HG03521 (cell line): ENCODE results near the gene KIF12.
"Not testable (repeated sequence)": the region's sequence is repeated elsewhere in the genome, so short reads cannot be mapped to it uniquely, and the experiment has no call there.

Experiments used
- ATAC-seq: cut with Tn5 transposase; IDR thresholded peaks from one replicate; pipeline ENCODE4 v1.9.1; 2021; ENCODE audit warnings: mild to moderate bottlenecking, moderate library complexity; ENCODE audit not compliant: unreplicated experiment

Gene KIF12

DNA sequence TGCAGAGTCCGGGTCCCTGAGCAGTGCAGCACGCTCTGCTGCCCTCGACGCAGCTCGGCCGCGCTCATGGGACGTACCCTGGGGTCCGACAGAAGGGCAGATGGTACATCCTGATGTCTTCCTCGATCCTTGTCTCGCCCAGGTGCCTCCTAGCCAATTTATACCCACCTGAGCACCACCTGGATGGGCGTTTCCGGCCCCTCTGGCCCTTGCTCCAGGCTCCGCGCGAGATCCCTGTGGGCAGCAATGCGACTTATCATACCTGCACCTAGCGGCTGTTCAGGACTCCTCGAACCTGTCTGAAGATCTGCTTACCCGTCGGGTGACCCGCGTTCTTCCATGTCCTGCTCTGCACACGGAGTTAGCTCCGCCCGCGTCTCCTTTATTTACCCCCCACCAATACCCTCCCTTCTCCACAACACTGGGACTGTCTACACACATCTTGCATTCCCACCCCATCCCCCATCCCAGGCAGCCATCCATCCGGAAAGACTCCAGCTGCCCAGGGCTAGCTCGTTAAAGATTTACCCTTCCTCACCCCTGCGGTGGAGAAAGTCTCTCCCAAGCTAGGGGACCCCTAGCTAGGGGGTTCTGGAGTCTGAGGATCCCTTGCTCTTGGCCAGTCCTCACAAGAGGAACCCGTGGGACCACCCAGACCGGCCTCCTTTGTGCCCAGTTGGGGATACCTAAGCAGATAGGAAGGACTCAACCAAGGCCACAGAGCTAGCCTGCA is at the start of gene KIF12:
TSS of gene KIF12 (minus strand) at position 357 of the 733 bp plus-strand sequence. CDS start at position 341, 16 bp downstream.
- ATAC-seq = no peak

DNA sequence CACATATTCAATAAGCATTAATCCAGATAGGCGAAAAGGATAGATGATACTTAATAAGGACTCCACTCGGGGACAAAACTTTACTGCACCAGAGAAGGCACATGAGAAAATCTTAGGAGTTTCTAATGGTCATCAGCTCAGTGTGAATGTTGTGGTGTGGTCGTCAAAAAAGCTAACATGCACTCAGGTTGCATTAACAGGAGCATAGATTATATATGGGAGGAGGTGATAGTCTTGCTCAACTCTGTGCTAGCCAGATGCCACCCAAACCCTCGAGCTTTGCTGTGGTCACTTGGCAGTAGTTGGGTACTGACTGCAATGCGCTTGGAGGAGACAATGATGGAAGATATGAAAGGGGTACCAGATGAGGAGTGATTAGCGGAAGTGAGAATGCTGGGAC is 47.6 kb upstream of the KIF12 start:
- no peak for ATAC-seq

DNA sequence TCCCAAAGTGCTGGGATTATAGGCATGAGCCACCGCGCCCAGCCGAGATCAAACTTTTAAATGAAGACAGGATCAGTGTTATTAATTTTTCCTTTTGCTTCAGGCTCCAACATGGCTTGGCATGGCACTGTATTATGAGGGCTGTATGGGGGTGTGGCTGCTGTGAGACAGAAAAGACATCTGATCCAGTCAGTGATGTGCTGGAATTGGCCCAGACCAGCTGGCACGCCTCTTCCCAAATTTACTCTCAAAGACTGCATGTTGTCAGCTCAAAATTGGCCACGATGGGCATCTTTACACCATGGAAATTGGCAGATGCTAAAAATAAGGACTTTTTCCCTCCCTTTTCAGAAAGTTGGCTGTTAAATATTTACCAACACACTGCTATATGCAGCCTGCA is 44.1 kb upstream of the KIF12 start:
- no peak for ATAC-seq

DNA sequence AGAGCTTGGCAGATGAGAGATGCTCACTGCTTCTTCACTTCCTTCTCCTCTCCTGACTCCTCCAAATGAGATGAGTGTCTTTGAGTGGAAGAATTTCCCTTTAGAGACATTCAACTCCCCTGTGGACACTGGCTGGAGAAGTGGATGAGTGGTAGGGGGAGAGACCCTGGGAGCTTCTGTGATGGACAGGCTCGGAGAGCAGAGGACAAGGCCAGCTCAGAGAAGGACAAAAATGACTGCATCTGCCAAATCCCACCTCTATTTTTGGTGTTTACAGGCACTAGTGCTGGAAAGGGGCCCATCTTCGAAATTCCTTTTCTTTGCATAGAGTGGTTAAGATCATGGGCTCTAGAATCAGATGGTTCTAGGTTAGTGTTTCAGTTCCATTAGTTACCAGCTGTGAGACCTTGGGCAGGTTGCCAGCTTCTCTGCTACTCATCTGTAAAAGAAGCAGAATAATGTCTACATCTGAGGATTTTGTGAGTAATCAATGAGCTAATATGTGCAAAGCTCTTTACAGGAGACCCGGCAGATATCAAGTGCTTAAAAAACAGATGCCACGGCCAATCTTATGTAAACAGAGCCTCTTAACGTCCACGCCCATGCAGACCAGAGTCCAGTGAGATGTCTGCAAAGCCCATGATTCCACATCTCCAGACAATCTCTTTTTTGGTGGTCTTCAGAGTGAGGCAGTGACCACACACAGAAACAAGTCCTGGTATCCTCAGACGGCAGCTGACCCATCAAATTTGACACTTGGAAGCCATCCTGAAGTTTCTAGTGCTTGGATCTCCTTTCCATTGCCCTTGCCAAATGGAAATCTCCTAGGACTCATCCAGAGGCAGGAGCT is 42.7 kb upstream of the KIF12 start:
- ATAC-seq = no peak

DNA sequence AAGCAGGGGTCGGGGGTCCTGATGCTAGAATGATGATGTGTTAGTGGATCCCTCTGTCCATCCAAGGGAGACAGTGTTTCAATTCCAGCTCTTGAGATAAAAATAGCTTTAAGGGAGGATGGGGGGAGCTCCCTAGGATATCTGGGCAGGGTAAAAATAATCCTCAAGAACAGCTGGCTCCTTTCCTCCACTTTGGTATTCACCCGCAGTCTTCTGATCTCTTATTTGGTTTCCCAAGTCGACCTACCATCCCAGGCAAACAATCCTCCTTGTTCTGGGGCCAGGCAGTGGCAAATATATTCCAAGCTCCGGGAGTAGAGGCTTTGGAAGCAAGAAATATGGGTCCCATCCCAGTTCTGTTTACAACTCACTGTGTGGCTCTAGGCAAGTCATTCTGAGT is 41.8 kb upstream of the KIF12 start:
- ATAC-seq = no peak

DNA sequence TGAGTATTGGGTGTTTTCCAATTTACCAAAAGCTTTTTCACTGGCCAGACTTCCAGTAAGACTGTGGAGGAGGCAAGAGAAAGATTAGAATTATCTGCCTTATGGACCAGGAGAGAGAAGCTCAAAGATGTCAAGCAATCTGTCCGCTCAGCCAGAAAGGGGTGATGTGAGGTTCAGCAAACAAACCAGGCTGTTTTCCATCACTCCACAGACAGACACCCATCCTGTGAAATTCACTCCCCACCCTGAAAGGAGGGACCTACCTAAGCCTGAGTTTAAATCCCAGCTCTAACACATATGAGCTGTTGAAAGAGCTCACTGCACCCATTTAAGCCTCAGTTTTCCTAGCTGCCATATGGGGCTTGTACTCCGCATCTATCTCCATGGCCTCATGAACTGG is 41.3 kb upstream of the KIF12 start:
- no peak for ATAC-seq

DNA sequence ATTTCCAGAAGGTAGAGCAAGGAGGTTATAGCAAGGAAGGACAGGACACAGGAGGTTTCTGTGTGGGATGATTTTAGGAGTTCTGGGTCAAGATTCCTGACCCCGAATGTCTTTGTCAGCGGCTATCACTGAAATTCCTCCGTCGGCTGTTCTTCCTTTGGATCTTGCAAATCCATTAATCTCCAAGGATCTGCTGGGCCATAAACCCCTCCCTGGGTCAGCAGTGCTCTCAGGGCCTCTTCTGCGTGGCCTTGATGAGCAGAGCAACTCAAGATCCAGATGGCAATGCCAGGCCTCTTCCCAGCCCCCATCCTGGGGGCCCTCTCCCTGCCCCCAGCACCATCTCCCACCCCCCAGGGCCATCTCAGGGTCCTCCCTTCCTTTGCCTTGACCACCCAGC is 40.0 kb upstream of the KIF12 start:
- no peak for ATAC-seq

DNA sequence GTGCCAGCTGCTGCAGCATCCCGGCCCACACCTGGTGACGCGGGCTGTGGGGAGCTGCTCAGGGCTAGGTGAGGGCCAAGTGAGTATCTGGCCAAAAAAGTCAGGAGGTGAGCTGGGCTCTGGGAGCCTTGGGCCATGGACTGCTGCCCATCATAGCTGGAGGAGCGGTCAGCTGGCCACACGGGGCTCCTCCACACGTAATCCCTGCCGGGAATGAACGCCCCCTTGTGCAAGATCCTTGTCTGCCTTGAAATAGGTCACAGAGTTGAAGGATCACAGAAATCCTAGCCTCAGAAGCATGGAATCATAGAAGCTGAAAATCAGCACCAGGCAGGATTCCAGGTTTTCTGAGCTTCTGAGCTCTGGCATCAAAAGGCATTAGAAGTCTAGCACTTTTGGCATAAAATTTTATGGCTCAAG is 39.5 kb upstream of the KIF12 start:
- no peak for ATAC-seq

DNA sequence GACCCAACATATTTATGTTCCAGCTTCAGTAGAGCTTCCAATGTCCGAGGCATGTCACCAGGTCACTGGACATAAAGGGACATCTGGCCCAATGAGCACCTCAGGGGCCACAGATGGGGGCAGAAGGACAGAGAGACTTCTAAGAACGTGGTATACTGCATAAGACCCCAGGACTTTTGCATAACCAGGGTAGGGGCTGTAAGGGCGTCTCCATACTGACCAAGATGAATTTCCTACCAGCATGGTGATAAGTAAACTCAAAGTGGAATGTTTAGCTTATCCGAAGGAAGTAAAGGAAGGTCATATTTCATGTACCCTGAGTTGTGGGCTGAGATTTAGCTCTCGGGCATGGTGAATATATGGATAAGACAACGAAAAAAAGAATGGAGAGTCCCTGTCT is 38.7 kb upstream of the KIF12 start:
- ATAC-seq = no peak

DNA sequence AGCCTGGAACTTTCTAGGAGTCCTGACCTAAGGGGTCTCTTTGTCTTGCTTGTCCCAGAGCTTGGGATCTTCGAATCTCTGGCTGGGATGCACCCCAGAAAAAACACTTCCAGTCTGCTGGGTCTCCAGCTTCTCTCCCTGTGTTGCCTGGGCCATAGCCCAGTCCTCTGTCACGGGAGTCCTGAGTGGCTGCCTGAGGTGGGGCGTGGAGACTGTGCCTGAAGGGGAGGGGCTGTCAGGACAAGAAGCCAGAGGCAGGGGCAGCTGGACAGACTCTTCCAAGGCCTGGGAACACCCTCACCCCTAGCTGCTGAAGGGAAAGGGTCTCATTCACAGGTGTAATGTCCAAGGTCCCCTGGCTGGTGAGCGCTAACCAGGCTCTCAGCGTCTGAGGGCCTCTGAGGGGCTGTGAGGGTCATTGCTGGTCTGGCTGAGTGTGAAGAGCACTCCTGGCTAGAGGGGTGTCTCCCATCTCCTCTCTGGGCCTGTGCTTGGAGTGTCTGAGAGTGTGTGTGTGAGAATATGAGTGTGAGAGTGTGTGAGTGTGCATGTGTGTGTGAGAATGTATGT is 35.8 kb upstream of the KIF12 start:
- no peak for ATAC-seq

DNA sequence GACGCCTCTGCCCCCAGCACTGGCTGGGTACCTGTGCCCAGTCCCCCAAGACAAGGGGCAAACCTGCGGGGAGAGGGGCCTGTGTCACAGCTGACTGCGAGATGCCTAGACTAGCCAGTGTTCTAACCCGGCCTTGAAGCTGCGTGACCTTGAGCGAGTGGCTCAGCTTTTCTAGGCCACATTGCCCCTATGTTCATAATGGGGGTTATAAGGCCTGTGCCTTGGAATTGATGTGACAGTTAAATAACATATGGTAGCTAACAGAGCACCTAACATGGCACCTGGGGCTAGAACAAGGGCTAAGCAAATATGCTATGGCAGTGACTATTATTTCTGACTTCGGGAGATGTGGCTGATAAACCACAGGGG is 33.4 kb upstream of the KIF12 start:
- no peak for ATAC-seq

DNA sequence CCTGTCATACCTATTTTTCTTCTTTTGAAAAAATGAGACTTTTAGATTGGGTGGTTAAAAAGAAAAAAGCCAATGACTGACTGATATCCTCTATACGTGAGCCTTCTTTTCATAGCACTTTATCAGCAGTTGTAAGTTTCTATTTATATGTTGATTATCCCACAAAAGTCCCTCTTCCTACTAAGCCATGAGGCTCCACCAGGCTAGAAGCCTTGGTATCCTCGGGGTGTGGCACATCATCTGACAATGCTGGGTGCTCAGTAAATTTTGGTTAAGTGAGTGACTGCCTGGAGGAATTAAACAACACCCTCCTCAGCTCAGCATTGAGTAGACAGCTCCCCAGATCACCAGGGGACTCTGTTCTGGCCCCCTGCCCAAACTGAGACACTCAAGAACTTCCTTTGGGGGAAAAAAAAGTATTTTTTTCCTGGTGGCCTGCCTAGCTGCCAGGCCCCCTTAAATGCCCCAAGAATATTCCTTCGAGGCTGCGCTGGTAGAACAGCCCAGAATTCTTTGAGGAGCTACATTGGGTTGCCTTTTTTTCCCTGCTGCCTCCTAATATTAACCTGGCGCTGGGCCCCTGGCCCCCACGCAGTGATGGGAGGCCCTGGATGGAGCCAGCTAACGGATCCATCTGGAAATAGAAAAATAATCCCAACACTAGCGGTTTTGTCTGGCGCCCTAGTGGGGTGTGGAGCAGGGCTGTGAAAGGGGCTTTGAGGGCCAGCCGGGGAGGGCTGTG is 32.9 kb upstream of the KIF12 start:
- ATAC-seq = no peak

DNA sequence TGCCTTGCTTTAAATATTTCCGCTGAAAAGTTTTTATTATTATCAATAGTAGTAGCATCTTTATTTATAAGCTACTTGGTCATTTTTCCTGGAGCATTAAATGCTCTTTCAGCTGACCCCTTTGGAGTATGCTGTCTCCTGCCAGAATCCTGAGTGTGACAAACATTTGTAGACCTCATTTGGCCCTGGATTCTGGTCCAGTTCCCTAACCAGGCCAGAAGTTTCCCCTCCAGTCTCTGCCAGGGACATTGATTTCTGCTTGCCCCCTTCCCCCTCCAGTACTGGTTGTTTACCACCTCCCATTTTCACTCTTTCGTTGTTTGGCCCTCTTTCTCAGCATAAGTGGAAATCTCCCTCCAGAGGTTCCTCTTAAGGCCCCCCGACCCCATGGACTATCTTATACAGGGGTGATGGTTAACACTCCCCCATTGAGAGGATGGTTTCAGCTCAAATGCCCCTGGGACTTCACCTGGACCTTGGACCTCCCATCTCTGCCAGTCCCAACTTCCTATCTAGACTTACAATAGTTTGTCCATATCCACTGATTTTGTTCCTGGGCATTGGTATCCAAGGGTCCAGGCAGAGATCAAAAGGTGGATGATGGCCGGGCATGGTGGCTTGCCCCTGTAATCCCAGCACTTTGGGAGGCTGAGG is 31.7 kb upstream of the KIF12 start:
- ATAC-seq = no peak

DNA sequence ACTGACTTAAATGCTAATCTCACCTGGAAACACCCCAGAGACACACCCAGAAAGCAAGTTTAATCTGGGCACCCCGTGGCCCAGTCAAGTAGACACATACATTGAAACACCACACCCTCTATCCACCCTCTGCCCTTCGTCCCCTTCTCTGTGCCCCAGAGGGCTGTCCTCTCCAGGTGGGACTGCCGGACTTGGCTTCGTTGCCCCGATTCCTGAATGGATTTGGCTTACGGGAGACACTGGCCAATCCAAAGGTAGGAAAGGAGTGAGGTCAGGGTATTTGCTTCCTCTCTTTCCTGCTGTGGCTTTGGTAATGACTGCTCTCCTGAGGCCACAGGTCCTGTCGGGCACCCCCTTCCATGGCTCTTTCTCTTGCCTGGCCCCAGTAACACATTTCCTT is 31.0 kb upstream of the KIF12 start:
- ATAC-seq = no peak

DNA sequence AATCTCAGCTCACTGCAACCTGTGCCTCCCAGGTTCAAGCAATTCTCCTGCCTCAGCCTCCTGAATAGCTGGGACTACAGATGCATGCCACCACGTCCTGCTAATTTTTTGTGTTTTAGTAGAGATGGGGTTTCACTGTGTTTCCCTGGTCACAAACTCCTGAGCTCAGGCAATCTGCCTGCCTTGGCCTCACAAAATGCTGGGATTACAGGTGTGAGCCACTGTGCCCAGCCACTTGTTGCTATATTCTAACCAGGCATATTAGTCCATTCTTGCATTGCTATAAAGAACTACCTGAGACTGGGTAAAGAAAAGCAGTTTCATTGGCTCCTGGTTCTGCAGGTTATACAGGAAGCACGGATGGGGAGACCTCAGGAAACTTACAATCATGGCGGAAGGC is 29.7 kb upstream of the KIF12 start:
- not testable (repeated sequence) for ATAC-seq

DNA sequence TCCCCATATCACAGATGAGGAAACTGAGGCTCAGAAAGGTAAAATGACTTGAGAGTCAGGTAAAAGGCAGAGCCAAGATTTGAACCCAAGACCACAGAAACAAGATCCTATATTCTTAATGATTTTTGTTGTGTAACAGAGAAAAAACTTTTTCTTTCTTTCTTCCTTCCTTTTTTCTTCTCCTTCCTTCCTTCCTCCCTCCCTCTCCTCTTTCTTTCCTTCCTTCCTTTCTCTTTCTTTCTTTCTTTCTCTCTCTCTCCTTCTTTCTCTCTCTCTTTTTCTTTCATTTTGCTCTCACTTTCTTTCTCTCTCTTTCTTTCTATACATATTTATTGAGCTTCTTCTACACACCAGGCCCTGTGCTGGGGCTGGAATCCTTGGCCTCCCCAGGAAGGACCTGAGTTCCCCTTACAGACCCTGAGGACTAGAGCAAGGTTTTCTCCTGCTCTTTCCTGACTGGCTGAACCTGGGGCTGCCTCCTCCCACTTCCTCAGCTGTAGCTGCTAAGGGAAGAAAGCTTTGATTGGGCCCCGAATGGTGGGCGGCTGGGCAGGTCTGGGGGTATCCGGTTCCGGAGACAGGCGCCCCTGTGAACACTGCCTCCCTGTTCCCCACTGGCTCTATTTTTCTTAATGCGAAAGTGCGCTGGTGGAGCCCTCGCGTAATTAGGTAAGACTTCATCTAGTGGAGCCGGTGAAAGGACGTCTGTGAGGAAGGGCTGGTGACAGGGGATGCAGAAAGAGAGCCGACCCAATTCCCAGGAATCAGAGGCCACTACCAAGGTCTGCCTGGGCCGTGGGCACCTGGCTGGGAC is 27.4 kb upstream of the KIF12 start:
- ATAC-seq = no peak

DNA sequence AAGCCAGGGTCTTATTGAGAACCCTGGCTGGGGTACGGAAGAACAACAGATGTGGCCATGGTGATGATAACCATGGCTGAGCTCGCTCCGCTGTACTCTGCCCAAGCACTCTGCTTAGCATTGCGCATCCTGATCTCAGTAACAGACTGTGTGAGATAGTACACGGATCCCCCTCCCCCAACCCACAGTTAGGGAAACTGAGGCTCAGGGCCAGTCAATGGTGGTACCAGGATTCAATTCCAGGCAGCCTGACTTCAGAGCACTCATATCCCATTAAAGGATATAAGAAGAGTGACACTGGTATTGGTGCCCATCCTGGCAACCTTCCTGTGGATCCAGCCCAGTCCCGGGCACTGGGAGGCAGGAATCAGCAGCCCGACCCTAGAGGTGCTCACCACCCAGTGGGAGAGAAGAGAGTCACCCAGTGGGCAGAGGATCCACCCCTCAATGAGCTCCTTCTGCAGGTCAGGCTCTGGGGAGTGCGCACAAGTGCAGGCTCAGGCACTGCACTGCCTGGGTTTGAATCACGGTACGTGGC is 26.5 kb upstream of the KIF12 start:
- ATAC-seq = no peak

DNA sequence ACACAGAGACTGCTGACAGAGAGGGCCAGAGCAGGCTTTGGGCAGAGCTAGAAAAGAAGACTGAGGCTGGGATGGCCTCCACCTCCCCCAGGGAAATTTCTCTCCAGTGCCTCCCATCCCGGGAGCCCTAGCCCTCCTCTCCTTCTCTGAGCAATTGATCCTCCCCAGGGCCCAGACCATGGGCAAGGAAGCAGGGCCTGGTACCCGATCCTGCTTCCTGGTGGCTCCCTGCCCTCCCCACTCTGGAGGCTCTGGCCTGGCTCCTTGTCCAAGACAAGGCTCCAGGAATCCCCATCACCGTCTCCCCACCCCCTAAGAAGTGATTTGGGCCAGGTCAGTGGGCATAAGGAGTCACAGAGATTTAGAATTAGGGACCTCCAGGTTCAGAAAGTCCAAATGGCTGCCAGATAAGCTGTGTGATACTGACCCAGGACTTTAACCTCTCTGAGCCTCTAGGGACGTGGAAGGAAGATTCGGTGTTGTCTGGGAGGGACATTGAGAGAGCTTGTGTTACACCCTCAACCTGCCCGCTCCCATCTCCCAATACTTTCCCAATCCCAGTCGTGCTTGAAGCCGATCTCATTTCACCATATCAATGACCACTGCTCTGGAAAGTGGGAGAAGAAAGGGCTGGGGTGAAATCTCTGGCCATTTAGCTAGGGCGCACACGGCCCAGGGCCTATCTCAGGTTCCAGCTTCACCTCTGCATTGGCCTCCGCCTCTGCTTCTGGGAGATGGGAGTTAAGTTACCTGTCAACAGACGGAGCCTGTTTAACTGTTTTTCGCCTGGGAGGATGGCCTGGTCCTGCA is 25.8 kb upstream of the KIF12 start:
- ATAC-seq = no peak

DNA sequence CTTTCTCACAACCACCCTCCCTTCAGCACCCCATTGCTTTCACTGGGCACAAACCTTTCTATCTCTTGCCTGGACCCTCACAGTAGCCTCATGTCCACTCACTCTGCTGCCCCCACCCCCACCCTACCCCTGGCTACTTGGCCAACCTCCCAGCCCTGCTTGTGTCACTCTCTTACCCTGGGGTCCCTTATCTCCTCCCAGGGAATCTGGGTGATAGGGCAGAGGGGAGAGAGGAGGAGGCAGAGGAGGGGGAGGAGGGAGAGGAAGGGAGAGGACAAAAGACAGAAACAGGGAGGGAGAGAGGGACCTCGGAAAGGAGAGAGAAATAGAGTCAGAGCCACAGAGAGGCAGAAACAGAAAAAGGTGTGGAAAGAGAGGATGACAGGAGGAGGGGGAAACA is 25.0 kb upstream of the KIF12 start:
- no peak for ATAC-seq
